Astrocyte (in vitro differentiated cells and primary cell): ENCODE measurements around the gene CD19.

ENCODE experiments used
- EZH2 ChIP-seq: IDR thresholded peaks from 2 replicates; pipeline ENCODE4 v1.6.1; 2012; ENCODE audit warnings: mild to moderate bottlenecking, low read length, inconsistent platforms; ENCODE audit not compliant: insufficient read depth
- TF ChIP-seq, protein P1 (sequence below): IDR thresholded peaks from 2 replicates; pipeline ENCODE4 v1.5.1; 2011; ENCODE audit warnings: low read depth, mild to moderate bottlenecking, inconsistent platforms, low read length, moderate library complexity; ENCODE audit not compliant: insufficient read depth

DNA sequence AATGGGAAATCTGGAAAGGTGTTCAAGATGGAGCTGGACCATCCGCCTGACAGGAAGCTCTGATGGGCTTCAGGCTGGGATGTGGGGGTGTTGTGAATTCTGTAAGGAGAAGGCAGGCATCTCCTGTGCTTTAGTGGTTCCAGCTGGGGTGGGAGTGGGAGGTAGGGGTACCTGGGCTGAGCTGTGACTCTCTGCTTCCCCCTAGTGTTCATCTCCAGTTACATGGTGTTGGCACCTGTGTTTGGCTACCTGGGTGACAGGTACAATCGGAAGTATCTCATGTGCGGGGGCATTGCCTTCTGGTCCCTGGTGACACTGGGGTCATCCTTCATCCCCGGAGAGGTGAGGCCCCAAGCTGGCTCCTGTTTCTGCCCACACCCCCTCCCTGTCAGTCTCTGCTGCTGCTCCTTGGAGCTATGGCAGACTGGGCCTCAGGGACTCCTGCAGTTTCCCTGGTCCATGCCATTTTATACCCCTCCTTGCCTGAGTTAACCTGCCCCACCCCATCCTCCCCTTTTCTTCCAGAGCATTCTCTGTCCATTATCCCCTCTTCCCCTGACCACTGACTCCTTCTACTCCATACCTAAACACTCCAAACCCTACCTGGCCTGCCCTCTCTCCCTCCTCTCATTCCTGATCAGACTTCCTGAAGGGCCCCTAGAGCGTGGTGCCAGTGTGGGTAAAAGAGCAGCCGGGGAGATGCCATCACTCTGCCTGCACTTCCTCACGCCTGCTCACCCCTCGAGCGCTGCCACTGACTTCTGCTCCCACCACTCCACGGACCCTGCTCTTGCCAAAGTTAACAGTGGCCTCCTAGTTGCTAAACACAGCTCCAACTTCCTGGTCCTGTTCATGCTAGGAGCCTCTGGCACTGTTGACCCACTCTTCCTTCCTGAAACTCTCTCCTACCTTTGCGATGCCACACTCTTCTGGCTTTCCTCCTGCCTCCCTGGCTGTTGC is 46.2 kb downstream of the CD19 start:
- TF ChIP-seq, protein P1, sequence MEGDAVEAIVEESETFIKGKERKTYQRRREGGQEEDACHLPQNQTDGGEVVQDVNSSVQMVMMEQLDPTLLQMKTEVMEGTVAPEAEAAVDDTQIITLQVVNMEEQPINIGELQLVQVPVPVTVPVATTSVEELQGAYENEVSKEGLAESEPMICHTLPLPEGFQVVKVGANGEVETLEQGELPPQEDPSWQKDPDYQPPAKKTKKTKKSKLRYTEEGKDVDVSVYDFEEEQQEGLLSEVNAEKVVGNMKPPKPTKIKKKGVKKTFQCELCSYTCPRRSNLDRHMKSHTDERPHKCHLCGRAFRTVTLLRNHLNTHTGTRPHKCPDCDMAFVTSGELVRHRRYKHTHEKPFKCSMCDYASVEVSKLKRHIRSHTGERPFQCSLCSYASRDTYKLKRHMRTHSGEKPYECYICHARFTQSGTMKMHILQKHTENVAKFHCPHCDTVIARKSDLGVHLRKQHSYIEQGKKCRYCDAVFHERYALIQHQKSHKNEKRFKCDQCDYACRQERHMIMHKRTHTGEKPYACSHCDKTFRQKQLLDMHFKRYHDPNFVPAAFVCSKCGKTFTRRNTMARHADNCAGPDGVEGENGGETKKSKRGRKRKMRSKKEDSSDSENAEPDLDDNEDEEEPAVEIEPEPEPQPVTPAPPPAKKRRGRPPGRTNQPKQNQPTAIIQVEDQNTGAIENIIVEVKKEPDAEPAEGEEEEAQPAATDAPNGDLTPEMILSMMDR: peak; percentile 12
- TF ChIP-seq EZH2: no peak
